ENCODE measurements around the gene COL6A3. TPM values are rescaled to one million over a fixed set of nuclear protein-coding genes. Genes with fewer than 3 reads are reported as not detected.
A peak's percentile ranks its signal among the peaks of the same experiment; 100 is the strongest.

Gene COL6A3
- total RNA-seq, 4 donors from 2014 or later: 68.1 to 261 (median 75.6) TPM

DNA sequence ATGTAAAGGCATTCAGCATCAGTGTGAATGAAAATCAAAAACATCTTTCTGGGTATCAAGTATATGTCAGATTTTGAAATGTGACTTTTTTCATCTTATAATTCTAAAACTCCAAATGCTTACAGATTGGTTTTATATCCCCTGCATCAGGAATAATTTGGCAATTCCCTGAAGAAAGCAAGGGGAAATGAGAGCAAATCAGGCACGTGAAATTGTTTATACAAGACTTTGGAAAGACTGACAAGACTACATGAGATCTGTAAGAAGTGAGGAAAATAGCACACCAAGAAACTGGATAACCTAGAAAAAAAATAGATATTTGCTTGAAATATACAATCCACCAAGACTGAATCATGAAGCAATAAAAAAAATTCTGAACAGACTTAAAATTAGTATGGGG is 13.8 kb downstream of the COL6A3 start:
- in situ Hi-C loops (cut with MboI; ENCODE audit: low pct_ligation_motif_present in 1 of 4, low pct_unique_long_range_greater_than_20kb in 1 of 4, low sequenced_read_pairs in 3 of 4): loop anchor here in 2 of 4 donors (25.0 kb wide), 1 partner anchor 238 kb away; no protein-coding TSS in a partner anchor
- Histone ChIP-seq H3K4me3 (no peak overlapping the region), H3K9me3 (no peaks in the 10 kb centered on the region), H3K27me3 (peaks cover 5% of the 10 kb centered on the region), H3K4me1 (peaks cover 3 to 22% (median 4%) of the 10 kb centered on the region in 4 donors), H3K27ac (peak overlapping the region in 2 of 4 donors; percentile 27 to 33), H3K36me3 (no peaks in the 10 kb centered on the region)
- intact Hi-C loops (cut with DNase I; ENCODE audit: low total_unique reads): no loop called here
- TF ChIP-seq POLR2AphosphoS5 (IDR thresholded peaks at IDR 0.05): no peak
- TF ChIP-seq POLR2A (IDR thresholded peaks at IDR 0.05): no peak
- no peak for TF ChIP-seq EP300 (IDR thresholded peaks at IDR 0.05; ENCODE audit: low read depth)
- TF ChIP-seq, protein P1, sequence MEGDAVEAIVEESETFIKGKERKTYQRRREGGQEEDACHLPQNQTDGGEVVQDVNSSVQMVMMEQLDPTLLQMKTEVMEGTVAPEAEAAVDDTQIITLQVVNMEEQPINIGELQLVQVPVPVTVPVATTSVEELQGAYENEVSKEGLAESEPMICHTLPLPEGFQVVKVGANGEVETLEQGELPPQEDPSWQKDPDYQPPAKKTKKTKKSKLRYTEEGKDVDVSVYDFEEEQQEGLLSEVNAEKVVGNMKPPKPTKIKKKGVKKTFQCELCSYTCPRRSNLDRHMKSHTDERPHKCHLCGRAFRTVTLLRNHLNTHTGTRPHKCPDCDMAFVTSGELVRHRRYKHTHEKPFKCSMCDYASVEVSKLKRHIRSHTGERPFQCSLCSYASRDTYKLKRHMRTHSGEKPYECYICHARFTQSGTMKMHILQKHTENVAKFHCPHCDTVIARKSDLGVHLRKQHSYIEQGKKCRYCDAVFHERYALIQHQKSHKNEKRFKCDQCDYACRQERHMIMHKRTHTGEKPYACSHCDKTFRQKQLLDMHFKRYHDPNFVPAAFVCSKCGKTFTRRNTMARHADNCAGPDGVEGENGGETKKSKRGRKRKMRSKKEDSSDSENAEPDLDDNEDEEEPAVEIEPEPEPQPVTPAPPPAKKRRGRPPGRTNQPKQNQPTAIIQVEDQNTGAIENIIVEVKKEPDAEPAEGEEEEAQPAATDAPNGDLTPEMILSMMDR (IDR thresholded peaks at IDR 0.05): no peak
- 31 to 80% methylated on average over 1 of the region's 1 CpG for WGBS, 2 donors (ENCODE audit: low coverage in 1 of 2)
- DNase-seq: no peak

DNA sequence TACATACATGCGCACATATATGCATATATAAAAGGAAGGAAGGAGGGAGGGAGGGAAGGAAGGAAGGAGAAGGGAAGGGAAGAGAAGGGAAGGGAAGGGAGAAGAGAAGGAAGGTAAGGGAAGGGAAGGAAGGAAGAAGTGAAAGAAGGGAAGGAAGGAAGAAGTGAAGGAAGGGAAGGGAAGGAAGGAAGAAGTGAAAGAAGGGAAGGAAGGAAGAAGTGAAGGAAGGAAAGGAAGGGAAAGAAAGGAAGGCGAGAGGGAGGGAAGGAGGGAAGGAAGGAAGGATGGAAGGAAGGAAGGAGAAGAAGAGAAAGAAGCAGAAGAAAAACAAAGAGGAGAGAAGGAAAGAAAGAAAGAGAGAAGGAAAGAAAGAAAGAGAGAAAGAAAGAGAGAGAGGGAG is 16.9 kb downstream of the COL6A3 start:
- Histone ChIP-seq H3K27ac (peak overlapping the region in 2 of 4 donors; percentile 27 to 32), H3K9me3 (no peaks in the 10 kb centered on the region), H3K36me3 (no peaks in the 10 kb centered on the region), H3K27me3 (no peaks in the 10 kb centered on the region), H3K4me3 (no peak overlapping the region), H3K4me1 (peaks cover 0 to 14% (median 4%) of the 10 kb centered on the region in 4 donors)
- 46 to 62% methylated on average over 2 of the region's 2 CpGs for WGBS, 2 donors (ENCODE audit: low coverage in 1 of 2)
- TF ChIP-seq POLR2A (IDR thresholded peaks at IDR 0.05): no peak
- TF ChIP-seq, protein P1 (IDR thresholded peaks at IDR 0.05): no peak
- TF ChIP-seq EP300 (IDR thresholded peaks at IDR 0.05; ENCODE audit: low read depth): no peak
- no peak for TF ChIP-seq POLR2AphosphoS5 (IDR thresholded peaks at IDR 0.05)
- in situ Hi-C loops (cut with MboI; ENCODE audit: low pct_ligation_motif_present in 1 of 4, low pct_unique_long_range_greater_than_20kb in 1 of 4, low sequenced_read_pairs in 3 of 4) (no loop called here), intact Hi-C loops (cut with DNase I; ENCODE audit: low total_unique reads) (no loop called here)
- no peak for DNase-seq

DNA sequence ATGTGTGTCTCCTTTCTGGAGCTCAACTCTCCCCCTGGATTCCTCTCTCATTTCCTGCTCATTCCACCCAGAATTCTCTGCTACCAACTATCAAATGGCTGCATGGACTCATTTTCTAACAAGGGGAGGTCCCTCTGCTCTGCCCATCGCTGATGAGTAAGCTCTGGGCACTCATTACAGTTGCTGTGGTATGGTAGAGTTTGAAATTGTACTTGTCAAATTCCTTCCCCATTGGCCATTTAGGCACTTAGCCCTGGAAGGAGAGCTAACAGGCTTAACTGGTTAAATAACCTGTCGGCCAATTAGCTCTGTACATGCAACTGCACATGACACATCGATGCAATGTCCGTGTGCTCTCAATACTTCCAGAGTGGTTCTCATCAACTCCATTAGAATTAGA is 20.4 kb downstream of the COL6A3 start:
- Histone ChIP-seq H3K36me3 (no peaks in the 10 kb centered on the region), H3K9me3 (no peaks in the 10 kb centered on the region), H3K4me1 (peaks cover 0 to 10% (median 1%) of the 10 kb centered on the region in 4 donors), H3K27ac (no peak overlapping the region), H3K27me3 (no peaks in the 10 kb centered on the region), H3K4me3 (no peak overlapping the region)
- in situ Hi-C loops (cut with MboI; ENCODE audit: low pct_ligation_motif_present in 1 of 4, low pct_unique_long_range_greater_than_20kb in 1 of 4, low sequenced_read_pairs in 3 of 4): no loop called here
- DNase-seq: no peak
- 60 to 84% methylated on average over 1 to 4 of the region's 4 CpGs for WGBS, 2 donors (ENCODE audit: low coverage in 1 of 2)
- intact Hi-C loops (cut with DNase I; ENCODE audit: low total_unique reads): no loop called here
- no peak for TF ChIP-seq POLR2A (IDR thresholded peaks at IDR 0.05)
- TF ChIP-seq EP300 (IDR thresholded peaks at IDR 0.05; ENCODE audit: low read depth): no peak
- TF ChIP-seq, protein P1 (IDR thresholded peaks at IDR 0.05): no peak
- no peak for TF ChIP-seq POLR2AphosphoS5 (IDR thresholded peaks at IDR 0.05)

DNA sequence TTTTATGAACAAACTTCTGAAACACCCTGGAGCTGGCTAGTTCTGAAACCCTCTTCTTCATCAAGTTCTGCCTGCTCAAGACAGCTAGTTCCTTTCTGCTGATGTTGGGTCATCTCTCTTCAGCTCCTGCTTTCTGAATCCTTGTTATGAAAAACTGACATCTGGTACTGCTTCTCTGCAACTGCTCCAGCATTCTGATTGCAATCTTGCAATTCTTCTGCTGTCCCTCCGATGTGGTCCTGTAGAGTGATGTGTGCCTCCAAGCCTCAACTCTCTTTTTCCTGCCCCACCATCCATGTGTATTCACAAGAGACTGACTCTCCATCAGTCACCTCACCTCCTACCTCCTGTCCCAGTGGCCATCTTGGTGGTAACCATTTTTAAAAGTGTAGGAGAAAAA is 21.8 kb downstream of the COL6A3 start:
- Histone ChIP-seq H3K27ac (peak overlapping the region in 2 of 4 donors; percentile 25 to 63), H3K36me3 (no peaks in the 10 kb centered on the region), H3K27me3 (no peaks in the 10 kb centered on the region), H3K4me1 (peaks cover 0 to 8% (median 0%) of the 10 kb centered on the region in 4 donors), H3K4me3 (no peak overlapping the region), H3K9me3 (no peaks in the 10 kb centered on the region)
- TF ChIP-seq POLR2A (IDR thresholded peaks at IDR 0.05) (no peak), POLR2AphosphoS5 (IDR thresholded peaks at IDR 0.05) (no peak), EP300 (IDR thresholded peaks at IDR 0.05; ENCODE audit: low read depth) (no peak)
- TF ChIP-seq, protein P1 (IDR thresholded peaks at IDR 0.05): no peak
- in situ Hi-C loops (cut with MboI; ENCODE audit: low pct_ligation_motif_present in 1 of 4, low pct_unique_long_range_greater_than_20kb in 1 of 4, low sequenced_read_pairs in 3 of 4) (no loop called here), intact Hi-C loops (cut with DNase I; ENCODE audit: low total_unique reads) (no loop called here)
- 100% methylated on average over 1 of the region's 1 CpG for WGBS, 2 donors (ENCODE audit: low coverage in 1 of 2)
- no peak for DNase-seq
